H1 (cell line): ENCODE results near the gene CFAP97D2.

Source experiments
- CEBPB ChIP-seq: IDR thresholded peaks from 2 replicates; pipeline ENCODE4 v1.6.1; 2012; ENCODE audit warnings: low read depth, low read length
- CTCF ChIP-seq, 3 experiments: IDR thresholded peaks; 1 replicate in 2 of 3; 2 replicates in 1 of 3; pipeline versions ENCODE4 v1.5.1 to v1.6.1; 2011; ENCODE audit warnings: low read length in 3 of 3, mild to moderate bottlenecking in 3 of 3, inconsistent platforms in 2 of 3, low read depth in 1 of 3, moderate library complexity in 1 of 3; ENCODE audit not compliant: insufficient read depth in 1 of 3; ENCODE audit errors: control extremely low read depth in 1 of 3
- E2F6 ChIP-seq: IDR thresholded peaks from 2 replicates; pipeline ENCODE4 v1.6.1; 2012; ENCODE audit warnings: inconsistent platforms
- HDAC2 ChIP-seq, 2 experiments: fragments of 300-600 bp in 1 of 2; sonication (generic) in 1 of 2; IDR thresholded peaks; 2 replicates each; pipeline ENCODE4 v1.6.1; 2011 to 2012; ENCODE audit warnings: low read depth in 2 of 2, low read length in 2 of 2, mild to moderate bottlenecking in 2 of 2, moderate library complexity in 2 of 2, borderline replicate concordance in 1 of 2, inconsistent platforms in 1 of 2
- JUN ChIP-seq: IDR thresholded peaks from 2 replicates; pipeline ENCODE4 v1.6.1; 2011; ENCODE audit warnings: low read depth, mild to moderate bottlenecking, improper control_type of control experiment, low read length
- KDM5A ChIP-seq: fragments of 200-600 bp; IDR thresholded peaks from 2 replicates; pipeline ENCODE4 v1.7.1; 2012; ENCODE audit warnings: mild to moderate bottlenecking, low read length, inconsistent platforms, mixed read lengths
- MAX ChIP-seq: IDR thresholded peaks from 2 replicates; pipeline ENCODE4 v1.6.1; 2012; ENCODE audit warnings: inconsistent platforms
- POLR2A ChIP-seq, 2 experiments: IDR thresholded peaks; 1 replicate in 1 of 2; 2 replicates in 1 of 2; pipeline ENCODE4 v1.6.1; 2011; ENCODE audit warnings: low read depth in 2 of 2, low read length in 2 of 2, mild to moderate bottlenecking in 2 of 2; ENCODE audit errors: control extremely low read depth in 1 of 2
- POLR2AphosphoS5 ChIP-seq: IDR thresholded peaks from 2 replicates; pipeline ENCODE4 v1.6.1; 2011; ENCODE audit warnings: low read depth, low read length
- SRF ChIP-seq: IDR thresholded peaks from 2 replicates; pipeline ENCODE4 v1.6.1; 2011; ENCODE audit warnings: mild to moderate bottlenecking, low read depth, low read length, moderate library complexity
- SUZ12 ChIP-seq: fragments of 200-600 bp; sonication (generic); IDR thresholded peaks from 2 replicates; pipeline ENCODE4 v1.6.1; 2012; ENCODE audit warnings: mild to moderate bottlenecking, inconsistent platforms, low read length, moderate library complexity, mixed read lengths
- TAF1 ChIP-seq: IDR thresholded peaks from 2 replicates; pipeline ENCODE4 v1.6.1; 2011; ENCODE audit warnings: mild to moderate bottlenecking, low read depth, low read length
- TAF7 ChIP-seq: optimal IDR thresholded peaks from 2 replicates; pipeline ENCODE3; 2011; ENCODE audit warnings: low read depth, mild to moderate bottlenecking, inconsistent platforms, low read length, moderate library complexity, borderline replicate concordance

- TF ChIP-seq TAF7: no peak
- no peak for TF ChIP-seq SUZ12
- no peak for TF ChIP-seq SRF
- TF ChIP-seq KDM5A: no peak
- no peak for TF ChIP-seq TAF1
- TF ChIP-seq MAX: no peak
- TF ChIP-seq CEBPB: no peak
- no peak for TF ChIP-seq CTCF (IDR thresholded peaks at IDR 0.05; ENCODE audit: control extremely low read depth in 1 of 3, insufficient read depth in 1 of 3, low read depth in 1 of 3, low read length in 3 of 3)
- no peak for TF ChIP-seq JUN
- TF ChIP-seq HDAC2 (IDR thresholded peaks at IDR 0.05; ENCODE audit: borderline replicate concordance in 1 of 2, low read depth in 2 of 2, low read length in 2 of 2): no peak
- TF ChIP-seq POLR2A (IDR thresholded peaks at IDR 0.05; ENCODE audit: control extremely low read depth in 1 of 2, low read depth in 2 of 2, low read length in 2 of 2): no peak
- TF ChIP-seq E2F6: no peak
- TF ChIP-seq POLR2AphosphoS5: no peak
These were observed 25.8 kb downstream of the CFAP97D2 start for GRCh38 chr13:114204894-114205293.
